LNCaP clone FGC (cell line): ENCODE data around the gene GALNT9.

Experiments
- DNase-seq: peaks from one replicate; pipeline ENCODE4 v3.0.0-alpha.2; 2011; ENCODE audit warnings: low read depth
- H3K4me3 ChIP-seq: 2 replicates; pipeline ENCODE4 v1.5.1; 2011; ENCODE audit warnings: mild to moderate bottlenecking, low read depth, low read length, control low read depth
- CTCF ChIP-seq: IDR thresholded peaks from 2 replicates; pipeline ENCODE4 v1.5.1; 2012; ENCODE audit warnings: mild to moderate bottlenecking; ENCODE audit not compliant: control insufficient read depth, insufficient read depth; ENCODE audit errors: extremely low read depth

GALNT9 gene

GRCh38 chr12:132278401-132279183, 50.8 kb downstream of the GALNT9 start:
- DNase-seq = no peak
- H3K4me3 ChIP-seq = no peak overlapping the region
- no peak for TF ChIP-seq CTCF

GRCh38 chr12:132277949-132278348, 51.4 kb downstream of the GALNT9 start:
- no peak overlapping the region for H3K4me3 ChIP-seq
- TF ChIP-seq CTCF = no peak
- no peak for DNase-seq

GRCh38 chr12:132277374-132277941, 51.9 kb downstream of the GALNT9 start:
- no peak overlapping the region for H3K4me3 ChIP-seq
- no peak for DNase-seq
- TF ChIP-seq CTCF = no peak

DNA sequence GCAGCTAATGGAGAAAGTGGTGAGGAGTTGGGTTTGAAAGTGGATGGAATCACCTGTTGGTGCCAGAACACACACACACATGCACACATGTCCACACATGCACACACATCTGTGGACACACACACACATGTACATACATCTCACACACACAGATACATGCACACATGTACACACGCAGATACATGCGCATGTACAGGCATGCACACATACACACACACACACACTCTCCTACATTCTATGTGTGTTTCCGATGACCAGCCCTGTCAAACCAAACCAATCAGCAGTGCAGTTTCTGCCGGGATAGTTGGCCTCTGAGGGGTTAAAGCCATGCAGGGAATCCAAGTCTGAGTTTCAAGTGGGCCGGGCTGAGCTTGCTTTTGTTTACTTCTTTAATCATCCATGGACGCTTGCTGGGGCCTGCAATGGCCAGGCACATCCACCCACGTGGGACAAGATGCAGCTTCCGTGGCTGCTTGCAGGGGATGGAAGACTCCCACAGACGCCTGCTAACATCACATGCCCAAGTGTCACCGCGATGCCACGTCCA, 52.5 kb downstream of the GALNT9 start:
- no peak for DNase-seq
- no peak overlapping the region for H3K4me3 ChIP-seq
- TF ChIP-seq CTCF = no peak

DNA sequence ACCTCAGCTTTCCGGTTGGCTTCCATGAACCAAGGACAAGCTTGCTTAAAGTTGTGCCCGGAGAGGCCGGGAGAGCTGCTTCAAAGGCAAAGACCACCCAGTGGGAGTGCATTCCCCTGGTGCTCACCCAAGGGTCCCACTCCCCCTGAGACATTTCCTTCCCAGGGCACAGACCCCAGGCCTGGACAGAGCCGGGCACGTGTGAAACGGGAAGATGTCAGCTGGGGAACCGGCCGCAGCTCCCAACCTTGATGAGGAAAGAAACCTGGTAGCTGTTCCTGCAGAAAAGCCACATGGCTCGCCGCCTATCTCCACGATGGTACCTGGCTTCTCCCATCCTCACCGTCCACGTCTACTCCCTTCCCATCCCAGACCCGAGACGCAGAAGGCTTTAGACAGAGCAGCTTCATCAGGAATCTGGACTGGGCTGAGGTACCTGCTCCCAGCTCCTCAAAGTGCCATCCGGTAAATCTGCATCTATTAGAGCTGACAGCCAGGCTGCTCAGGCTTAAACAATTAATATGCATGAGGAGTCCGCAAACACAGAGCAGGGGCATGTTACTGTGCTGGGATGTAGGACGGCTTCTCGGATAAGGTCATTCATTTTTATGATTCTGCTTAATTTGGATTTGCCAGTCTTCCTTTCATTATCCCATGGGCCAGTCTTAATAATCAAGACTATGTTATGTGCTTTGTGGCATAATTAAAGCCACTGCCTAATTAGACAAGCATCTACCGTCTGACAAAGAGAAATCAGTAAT, 53.1 kb downstream of the GALNT9 start:
- DNase-seq = no peak
- no peak for TF ChIP-seq CTCF
- H3K4me3 ChIP-seq = no peak overlapping the region

DNA sequence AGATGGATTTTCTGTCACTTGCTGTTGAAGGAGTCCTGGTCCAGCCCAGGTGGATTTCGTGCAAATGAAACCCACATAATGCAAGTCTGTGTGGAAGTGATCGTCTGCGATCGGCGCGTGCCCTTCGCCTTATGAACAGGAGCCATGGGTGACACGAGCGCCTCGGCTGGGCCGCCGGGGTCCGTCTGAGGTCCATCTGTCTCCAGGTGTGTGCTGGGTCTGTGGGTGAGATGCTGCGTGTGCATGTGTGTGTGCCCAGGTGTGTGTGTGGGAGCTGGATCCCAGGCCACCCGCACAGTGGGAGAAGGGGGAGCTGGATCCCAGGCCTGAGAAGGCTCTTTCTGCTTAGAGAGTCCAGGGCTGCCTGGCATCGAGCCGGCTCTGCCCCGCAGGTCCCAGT, 53.8 kb downstream of the GALNT9 start:
- DNase-seq = no peak
- no peak overlapping the region for H3K4me3 ChIP-seq
- TF ChIP-seq CTCF = no peak
